ENCODE results near the gene UBAC2.
A peak's percentile ranks its signal among the peaks of the same experiment; 100 is the strongest.
"Not testable (repeated sequence)": the region's sequence is repeated elsewhere in the genome, so short reads cannot be mapped to it uniquely, and the experiment has no call there.

UBAC2 gene

GRCh38 chr13:99393791-99394735 lies 193.4 kb downstream of the UBAC2 start:
- no peak for DNase-seq (ENCODE audit: low spot score)

DNA sequence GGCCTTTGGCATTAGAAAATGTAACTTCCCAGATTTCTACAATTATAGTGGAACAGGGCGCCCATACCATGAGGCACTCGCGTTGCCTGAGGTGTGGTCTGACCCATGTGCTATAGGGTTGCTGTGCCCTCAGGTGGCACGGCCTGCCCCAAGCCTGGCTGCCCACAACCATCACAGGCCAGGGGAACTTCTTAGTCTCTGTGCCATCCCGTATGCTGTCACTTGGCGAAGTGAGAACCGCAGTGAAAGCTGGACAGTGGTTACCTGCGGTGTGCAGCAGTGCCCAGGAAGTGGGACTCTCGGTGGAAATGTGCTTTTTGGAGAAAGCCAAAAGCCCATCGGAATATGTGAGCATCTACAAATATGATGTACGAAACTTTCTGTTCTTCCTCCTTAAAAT lies 194.8 kb downstream of the UBAC2 start:
- DNase-seq (ENCODE audit: low spot score): no peak

GRCh38 chr13:99396446-99396845 lies 195.8 kb downstream of the UBAC2 start:
- DNase-seq (ENCODE audit: low spot score): no peak

- no peak for DNase-seq (ENCODE audit: low spot score)
Observed at GRCh38 chr13:99398071-99398470, 197.4 kb downstream of the UBAC2 start.

- no peak for DNase-seq (ENCODE audit: low spot score)
Observed at GRCh38 chr13:99398916-99399622, 198.4 kb downstream of the UBAC2 start.

- DNase-seq (ENCODE audit: low spot score): no peak
Observed at GRCh38 chr13:99399623-99399974, 198.9 kb downstream of the UBAC2 start.

GRCh38 chr13:99403458-99403971 lies 202.9 kb downstream of the UBAC2 start:
- no peak for DNase-seq (ENCODE audit: low spot score)

- no peak for DNase-seq (ENCODE audit: low spot score)
Observed at GRCh38 chr13:99404005-99404755, 203.5 kb downstream of the UBAC2 start.

- DNase-seq (ENCODE audit: low spot score): no peak
Observed at GRCh38 chr13:99405966-99406365, 205.3 kb downstream of the UBAC2 start.

DNA sequence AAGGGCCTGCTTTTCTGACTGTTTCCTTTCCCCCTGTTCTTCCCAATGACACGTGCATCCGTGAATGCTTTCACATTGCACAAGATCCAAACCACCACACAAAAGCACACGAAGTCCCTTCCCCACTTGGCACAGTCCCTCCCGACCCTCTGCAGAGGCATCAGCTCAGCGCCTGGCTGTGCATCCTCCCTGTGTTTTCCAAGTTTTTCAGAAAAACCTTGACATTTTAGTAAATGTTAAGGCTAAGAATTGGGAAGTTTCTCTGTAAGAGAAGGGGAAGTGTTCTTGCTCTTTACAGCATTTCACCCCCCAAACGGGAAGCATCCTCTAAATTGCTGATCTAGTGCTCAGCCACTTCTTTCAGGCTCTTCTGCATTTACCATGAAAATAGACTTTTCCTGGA lies 206.1 kb downstream of the UBAC2 start:
- DNase-seq (ENCODE audit: low spot score): peak; percentile 26

GRCh38 chr13:99407906-99408702 lies 207.4 kb downstream of the UBAC2 start:
- no peak for DNase-seq (ENCODE audit: low spot score)

DNA sequence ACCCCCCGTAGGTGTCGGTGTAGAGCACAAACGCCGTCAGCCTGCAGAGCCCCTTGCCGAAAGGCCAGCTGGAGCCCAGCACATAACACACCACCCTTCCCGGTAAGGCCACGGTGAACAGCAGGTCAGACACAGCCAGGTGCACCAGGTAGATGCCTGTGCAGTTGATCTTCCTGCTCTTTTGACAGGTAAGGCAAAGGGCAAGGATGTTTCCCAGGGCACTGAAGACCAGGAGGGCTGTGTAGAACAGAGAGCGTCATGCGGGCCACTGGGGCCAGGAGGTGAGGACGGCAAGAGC lies 208.0 kb downstream of the UBAC2 start:
- DNase-seq (ENCODE audit: low spot score): no peak

DNA sequence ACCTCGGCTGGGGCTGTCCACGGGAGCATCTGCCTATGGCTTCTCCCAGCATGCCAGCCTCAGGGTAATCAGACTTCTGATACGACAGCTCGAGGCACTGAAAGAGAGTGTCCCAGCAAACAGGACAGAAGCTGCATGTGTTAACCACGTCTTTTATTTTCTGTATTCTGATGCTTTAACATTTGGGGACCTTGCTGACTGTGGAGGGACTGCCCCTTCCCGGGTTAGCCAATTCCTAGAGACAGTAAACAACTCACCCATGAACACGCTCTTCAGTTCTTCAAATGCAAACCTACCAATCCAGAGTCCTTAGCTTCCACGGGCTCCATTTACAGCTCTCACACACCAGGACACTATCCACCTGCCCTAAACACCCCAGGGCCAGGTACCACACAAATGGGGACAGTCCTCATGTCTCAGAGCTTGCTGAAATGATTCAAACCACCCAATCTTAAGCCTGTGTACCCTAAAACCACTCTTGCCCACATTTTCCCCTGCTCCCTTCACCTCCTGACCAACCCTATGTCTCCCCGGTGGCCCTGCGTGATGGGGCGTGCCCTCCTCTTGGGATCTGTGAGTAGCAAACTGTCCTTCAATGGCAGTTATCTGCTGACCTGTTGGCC lies 208.9 kb downstream of the UBAC2 start:
- not testable (repeated sequence) for DNase-seq (ENCODE audit: low spot score)

DNA sequence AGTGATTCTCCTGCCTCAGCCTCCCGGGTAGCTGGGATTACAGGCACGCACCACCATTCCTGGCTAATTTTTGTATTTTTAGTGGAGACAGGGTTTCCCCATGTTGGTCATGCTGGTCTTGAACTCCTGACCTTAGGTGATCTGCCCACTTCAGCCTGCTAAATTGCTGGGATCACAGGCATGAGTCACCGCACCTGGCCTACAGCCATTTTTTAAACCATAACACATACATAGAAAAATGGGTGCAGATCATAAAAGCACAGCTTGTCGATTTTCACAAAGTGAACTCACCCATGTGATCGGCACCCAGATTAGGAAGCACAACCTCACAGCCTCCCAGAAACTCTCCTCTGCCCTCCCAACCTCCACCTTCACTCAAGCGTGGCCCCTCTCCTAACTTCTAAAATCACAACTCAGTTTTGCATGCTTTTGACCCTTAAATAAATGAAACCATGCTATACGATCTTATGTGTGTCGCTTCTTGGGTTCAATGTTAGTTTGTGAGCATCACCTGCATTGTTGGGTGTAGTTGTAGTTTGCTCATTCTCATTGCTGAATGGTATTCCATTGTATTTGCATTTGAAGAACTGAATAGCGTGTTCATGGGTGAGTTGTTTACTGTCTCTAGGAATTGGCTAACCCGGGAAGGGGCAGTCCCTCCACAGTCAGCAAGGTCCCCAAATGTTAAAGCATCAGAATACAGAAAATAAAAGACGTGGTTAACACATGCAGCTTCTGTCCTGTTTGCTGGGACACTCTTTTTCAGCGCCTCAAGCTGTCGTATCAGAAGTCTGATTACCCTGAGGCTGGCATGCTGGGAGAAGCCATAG lies 210.2 kb downstream of the UBAC2 start:
- not testable (repeated sequence) for DNase-seq (ENCODE audit: low spot score)

DNA sequence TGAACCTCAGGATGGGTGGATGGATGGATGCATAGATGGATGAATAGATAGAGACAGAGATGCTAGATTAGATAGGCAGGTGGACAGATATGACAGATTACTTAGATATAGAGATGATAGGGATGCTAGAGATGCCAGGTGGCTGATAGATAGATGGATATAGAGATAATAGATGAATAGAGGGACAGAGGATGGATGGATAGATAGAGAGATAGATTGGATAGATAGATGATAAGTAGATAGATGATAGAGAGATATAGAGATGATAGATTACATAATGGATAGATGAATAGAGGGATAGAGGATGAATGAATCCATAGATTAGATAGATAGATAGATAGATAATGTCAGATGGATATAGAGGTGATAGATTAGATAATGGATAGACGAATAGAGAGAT lies 212.2 kb downstream of the UBAC2 start:
- DNase-seq (ENCODE audit: low spot score): no peak

GRCh38 chr13:99414048-99414995 lies 213.7 kb downstream of the UBAC2 start:
- DNase-seq (ENCODE audit: low spot score): no peak

GRCh38 chr13:99415014-99415650 lies 214.5 kb downstream of the UBAC2 start:
- DNase-seq (ENCODE audit: low spot score): no peak

DNA sequence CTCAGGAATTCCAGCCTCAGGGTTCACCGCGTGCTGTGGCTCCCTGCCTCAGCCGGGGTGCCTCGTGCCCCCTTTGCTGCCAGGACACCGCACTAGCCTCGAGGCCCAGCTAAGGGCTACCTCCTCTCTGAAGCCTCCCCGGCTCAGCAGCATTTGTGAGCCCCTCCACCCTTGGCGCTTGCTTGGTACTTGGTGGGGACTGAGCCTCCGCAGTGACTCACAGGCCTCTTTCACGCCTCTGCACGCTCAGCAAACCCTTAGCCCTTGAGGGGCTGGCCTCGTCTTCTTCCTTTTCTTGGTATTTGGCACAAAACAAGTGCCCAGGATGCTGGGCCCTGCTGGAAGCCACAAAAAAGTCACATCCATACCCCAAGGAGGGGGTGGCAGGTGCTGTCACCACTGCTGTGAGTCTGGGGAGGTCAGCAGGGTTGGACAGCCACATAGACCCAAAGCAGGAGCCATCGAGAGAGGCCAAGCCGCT lies 215.2 kb downstream of the UBAC2 start:
- DNase-seq (ENCODE audit: low spot score): no peak
